Suppressor macrophage (primary cell): ENCODE data around the gene FCHSD1.

ENCODE experiments used
- DNase-seq, 4 experiments: peaks; one replicate each; pipeline ENCODE4 v3.0.0-alpha.2; 2020 to 2022

The FCHSD1 gene

DNA sequence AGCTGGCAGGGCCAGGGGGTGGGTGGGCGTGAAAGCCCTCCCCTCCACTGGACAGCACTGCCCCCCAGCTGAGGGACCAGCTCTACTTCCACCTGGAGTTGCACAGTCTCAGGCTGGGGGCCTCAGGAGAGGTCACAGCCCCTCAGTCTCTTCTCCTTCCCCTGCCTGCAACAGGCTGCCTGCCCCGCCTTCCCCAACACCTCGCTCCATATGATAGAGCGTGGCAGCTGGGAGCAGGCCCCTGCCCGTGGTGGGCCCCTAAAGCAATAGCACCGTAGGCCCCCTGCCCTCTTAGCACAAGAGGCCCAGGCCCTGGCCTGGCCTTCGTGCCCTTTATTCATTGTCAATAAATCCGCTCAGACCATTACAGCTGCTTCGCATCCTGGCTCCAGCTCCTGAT lies 10.5 kb downstream of the FCHSD1 start:
- DNase-seq: no peak

- no peak for DNase-seq
These were observed 11.2 kb downstream of the FCHSD1 start for GRCh38 chr5:141640051-141640415.

- no peak for DNase-seq
These were observed 11.7 kb downstream of the FCHSD1 start for GRCh38 chr5:141639357-141640050.

- no peak for DNase-seq
These were observed 12.4 kb downstream of the FCHSD1 start for GRCh38 chr5:141638771-141639170.

GRCh38 chr5:141637767-141638419 lies 13.3 kb downstream of the FCHSD1 start:
- DNase-seq: peak; percentile 54 to 75 (median 69)

GRCh38 chr5:141637123-141637766 lies 14.0 kb downstream of the FCHSD1 start:
- DNase-seq: peak in 3 of 4 experiments; percentile 12 to 43 (median 33)

- DNase-seq: peak; percentile 94 to 98 (median 96)
These were observed 14.7 kb downstream of the FCHSD1 start, which contains the start of the genes HDAC3 and RELL2 for GRCh38 chr5:141636413-141637122. Gene HDAC3, minus strand, starts transcription at chr5:141636849. Its CDS starts 59 bp downstream, at chr5:141636790. Gene RELL2, plus strand, starts transcription at chr5:141636997. Its CDS starts 1,229 bp downstream, at chr5:141638226.

GRCh38 chr5:141636106-141636412 lies 15.2 kb downstream of the FCHSD1 start:
- DNase-seq: no peak

GRCh38 chr5:141635646-141636045 lies 15.6 kb downstream of the FCHSD1 start:
- no peak for DNase-seq

DNA sequence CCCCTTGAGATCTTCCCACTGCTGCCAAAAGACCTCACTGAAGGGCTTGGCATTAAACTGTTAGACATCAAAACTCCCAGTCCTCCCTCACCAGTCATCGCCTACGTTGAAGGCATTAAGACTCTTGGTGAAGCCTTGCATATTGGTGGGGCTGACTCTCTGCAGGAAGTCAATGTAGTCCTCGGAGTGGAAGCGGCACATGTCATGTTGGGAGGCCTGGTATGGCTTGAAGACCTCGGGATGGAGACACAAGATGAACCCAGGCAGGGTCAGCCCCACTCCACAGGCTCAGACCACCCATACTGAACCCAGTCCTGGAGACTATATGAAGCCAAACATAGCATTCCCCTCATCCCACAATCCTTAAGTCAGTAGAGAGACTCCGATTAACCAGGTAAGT lies 16.5 kb downstream of the FCHSD1 start:
- no peak for DNase-seq

- peak in 3 of 4 experiments; percentile 44 to 65 (median 65) for DNase-seq
These were observed 17.2 kb downstream of the FCHSD1 start for GRCh38 chr5:141633871-141634561.

DNA sequence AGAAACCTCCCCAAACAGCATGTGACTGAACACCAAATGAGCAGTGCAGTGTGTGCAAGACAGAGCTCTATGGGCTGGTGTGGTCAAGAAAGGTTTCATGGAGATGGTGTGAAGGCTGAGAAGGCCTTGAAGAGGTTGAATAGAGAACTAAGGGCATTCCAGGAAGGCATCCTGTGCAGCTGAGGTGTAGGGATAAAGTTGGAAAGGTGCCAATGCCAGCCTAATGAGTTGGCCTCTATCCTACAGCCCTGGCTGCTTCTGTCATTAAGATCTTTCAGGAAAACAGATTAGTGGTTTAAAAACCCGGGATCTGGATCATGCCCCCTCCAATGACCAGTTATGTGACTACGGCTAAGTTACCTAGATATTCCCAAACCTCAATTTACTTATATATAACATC lies 18.6 kb downstream of the FCHSD1 start:
- no peak for DNase-seq

DNA sequence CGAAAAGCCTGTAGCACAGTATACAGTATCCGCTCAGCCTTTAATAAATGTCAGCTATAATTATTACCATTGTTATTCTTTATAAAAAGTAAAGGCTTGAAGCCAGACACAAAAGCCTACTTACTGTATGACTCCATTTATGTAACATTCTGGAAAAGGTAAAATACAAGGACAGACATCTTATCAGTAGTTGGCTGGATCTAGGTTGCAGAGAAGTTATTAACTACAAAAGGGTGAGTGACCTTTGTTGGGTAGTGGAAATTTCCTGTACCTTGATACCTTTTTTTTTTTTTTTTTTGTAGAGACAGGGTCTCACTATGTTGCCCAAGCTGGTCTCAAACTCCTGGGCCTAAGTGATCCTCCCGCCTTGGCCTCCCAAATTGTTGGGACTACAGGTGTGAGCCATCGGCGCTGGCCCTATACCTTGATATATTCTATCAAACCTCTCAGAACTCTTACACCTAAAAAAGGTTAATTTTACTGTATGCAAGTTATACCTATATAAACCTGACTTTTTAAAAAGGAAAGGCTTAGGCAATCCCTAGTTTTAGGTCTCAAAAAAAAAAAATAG lies 20.6 kb downstream of the FCHSD1 start:
- no peak for DNase-seq

- no peak for DNase-seq
These were observed 22.9 kb downstream of the FCHSD1 start for GRCh38 chr5:141628175-141628788.

- peak; percentile 22 to 50 (median 48) for DNase-seq
These were observed 27.6 kb downstream of the FCHSD1 start for GRCh38 chr5:141623611-141624010.

DNA sequence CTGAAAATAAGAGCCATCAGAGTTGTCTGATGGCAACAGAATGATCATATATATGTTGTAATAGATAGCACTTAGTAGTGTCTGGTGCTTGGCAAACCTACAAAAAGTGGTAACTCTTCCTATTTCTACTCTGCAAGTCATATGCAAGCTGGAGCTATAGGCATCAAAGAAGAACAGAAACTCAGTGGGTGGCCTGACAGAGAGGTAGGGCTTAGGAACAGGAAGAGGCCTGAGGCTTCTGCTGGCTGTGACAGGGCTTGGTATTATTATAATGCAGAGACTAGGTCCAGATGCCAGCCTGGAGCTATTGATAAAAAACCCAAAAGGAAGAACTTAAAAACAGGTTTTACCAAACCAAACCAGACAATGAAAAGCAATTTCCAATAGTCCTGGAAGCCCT lies 28.0 kb downstream of the FCHSD1 start:
- DNase-seq: peak; percentile 84 to 96 (median 90)

GRCh38 chr5:141618804-141619554 lies 32.2 kb downstream of the FCHSD1 start, which contains the start of gene DIAPH1:
Gene DIAPH1, minus strand, starts transcription at chr5:141619000. Its CDS starts 86 bp downstream, at chr5:141618914.
- peak; percentile 94 to 98 (median 96) for DNase-seq

DNA sequence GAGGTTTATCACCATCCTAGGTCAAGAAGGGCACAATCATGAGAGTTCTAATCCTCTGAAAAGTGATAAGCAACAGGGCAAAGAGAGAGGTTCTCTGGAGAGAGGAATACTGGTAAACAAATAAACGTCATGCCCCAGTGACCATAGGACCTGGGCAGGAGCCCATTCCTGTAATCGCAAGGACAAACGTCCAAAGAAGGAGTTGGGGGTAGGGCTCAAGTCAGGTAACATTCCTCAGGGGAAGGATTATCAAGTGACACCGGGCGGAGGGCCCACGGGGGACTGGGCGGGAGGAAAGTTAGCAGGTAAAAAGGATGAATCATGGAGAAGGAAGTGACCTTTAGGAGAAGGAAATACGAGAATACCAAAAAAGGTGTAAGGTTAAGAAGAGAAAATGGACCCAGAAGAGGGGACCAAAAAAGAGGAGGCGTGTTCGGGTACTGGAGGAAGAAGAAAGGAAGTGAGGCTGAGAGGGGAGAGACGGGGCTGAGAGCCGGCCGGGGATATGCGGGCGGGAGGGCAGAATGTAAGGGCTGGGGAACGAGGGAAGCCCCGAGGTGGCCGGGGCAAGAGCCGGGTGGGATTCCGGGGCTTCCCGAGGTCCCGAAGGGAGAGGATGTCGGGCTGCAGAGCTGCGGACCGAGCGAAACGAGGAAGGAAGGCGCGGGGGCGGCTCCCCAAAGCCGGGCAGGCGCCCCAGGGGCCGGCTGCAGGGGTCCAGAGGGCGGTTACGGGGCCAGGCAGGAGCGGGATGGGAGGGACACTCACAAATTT lies 33.0 kb downstream of the FCHSD1 start:
- peak; percentile 32 to 68 (median 48) for DNase-seq

DNA sequence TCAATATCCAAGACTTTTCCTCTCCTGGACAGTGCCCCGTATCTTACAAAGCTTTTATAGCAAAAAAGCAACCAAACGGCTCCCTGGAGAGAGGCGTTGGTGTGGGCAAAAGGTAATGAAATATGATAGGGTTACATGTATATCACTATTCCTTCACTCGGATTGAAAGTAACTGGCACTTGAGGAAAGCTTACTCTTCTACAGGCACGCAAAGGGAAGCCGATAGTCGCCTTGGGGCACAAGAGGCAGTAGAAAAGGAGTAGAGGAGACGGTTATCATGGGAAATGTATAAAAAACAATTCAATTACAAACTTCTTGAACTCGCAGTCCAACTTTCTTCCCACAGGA lies 33.6 kb downstream of the FCHSD1 start:
- peak in 2 of 4 experiments; percentile 27 to 35 for DNase-seq

GRCh38 chr5:141617128-141617527 lies 34.1 kb downstream of the FCHSD1 start:
- no peak for DNase-seq
